GM21367 (cell line): ENCODE measurements around the gene PYHIN1.
"Not testable (repeated sequence)": the region's sequence is repeated elsewhere in the genome, so short reads cannot be mapped to it uniquely, and the experiment has no call there.

Experiments used
- ATAC-seq: cut with Tn5 transposase; IDR thresholded peaks from one replicate; pipeline ENCODE4 v1.9.1; 2021; ENCODE audit not compliant: unreplicated experiment

The PYHIN1 gene

DNA sequence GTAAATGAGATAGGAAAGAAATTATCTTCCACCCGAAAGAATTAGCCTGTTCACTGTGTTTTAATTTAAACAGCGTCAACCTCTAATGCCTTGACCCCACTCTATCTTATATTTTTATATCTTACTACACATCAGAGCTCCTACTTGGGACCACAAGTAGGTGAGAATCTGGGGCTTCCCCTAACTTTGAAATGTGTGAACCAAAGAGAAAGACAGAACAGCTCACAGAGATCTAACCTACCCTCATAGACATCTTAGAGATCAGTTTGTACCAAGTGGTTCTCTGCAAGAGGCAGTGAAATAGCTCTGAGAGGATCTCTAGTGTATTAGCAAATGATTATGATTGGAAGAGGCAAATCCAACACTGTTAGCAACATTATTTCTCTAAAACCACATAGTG, 47.4 kb downstream of the PYHIN1 start:
- ATAC-seq, result no peak

DNA sequence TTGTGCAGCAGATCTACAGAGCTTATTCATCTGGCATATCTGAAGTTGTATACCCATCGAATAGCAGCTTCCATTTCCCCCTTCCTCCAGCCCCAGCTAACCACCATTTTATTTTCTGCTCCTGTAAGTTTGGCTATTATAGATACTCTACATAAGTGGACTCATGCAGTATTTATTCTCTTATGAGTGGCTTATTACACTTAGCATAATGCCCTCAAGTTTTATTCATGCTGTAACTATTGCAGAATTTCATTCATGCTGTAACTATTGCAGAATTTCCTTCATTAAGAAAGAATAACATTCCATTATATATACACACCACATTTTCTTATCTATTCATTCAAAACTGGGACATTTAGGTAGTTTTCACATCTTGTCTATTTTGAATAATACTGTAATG, 47.9 kb downstream of the PYHIN1 start:
- ATAC-seq, result no peak

DNA sequence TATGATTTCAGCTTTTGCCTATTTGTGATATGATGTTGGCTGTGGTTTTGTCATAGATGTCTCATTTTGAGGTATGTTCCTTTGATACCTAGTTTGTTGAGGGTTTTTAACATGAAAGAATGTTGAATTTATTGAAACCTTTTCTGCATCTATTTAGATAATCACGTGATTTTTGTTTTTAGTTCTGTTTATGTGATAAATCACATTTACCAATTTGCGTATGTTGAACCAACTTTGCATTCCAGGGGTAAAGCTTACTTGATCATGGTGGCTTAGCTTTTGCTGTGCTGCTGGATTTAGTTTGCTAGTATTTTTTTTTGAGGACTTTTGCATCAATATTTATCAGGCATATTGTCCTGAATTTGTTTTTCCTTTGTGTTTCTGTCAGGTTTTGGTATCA, 51.9 kb downstream of the PYHIN1 start:
- no peak for ATAC-seq

DNA sequence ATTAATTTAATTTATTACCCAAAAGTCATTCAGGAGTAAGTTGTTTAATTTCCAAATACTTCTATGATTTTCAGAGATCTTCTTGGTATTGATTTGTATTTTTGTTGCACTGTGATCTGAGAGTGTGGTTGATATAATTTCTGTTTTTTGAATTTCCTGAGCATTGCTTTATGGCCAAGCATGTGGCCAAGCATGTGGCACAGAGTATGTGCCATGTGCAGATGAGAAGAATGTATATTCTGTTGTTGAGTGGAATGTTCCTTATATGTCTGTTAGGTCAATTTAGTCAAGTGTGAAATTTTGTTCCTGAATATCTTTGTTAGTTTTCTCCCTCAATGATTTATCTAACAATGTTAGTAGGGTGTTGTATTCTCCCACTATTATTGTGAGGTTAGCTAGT, 53.0 kb downstream of the PYHIN1 start:
- no peak for ATAC-seq

DNA sequence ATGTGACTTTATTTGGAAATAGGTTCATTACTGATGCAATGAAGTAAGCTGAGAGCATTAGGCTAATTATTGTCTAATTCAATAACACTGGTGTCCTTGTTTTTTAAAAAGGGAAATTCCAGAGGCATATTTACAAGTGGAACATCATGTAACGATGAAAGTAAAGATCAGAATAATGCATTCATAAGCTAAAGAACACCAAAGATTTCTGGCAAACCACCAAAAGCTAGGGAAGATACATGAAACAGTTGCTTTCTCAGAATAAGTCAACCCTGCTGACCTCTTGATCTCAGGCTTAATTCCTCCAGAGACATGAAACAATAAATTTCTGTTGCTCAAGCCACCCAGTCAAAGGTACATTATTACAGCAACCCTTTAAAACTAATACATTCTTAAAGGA, 58.1 kb downstream of the PYHIN1 start:
- no peak for ATAC-seq

DNA sequence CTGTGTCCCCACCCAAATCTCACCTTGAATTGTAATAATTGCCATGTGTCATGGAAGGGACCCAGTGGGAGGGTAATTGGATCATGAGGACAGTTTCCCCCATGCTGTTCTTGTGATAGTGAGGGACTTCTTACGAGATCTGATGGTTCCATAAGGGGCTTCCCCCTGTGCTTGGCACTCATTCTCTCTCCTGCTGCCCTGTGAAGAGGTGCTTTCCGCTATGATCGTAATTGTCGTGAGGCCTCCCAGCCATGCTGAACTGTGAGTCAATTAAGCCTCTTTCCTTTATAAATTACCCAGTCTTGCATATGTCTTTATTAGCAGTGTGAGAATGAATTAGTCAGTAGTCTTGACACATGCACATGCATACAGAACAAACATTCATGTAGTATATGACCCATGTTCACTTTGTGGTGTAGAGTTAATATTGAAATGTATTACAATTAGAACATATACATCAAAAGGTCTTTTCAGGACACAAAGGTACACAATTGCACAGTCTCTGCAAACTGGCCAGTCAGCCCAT, 61.5 kb downstream of the PYHIN1 start:
- ATAC-seq, result no peak

DNA sequence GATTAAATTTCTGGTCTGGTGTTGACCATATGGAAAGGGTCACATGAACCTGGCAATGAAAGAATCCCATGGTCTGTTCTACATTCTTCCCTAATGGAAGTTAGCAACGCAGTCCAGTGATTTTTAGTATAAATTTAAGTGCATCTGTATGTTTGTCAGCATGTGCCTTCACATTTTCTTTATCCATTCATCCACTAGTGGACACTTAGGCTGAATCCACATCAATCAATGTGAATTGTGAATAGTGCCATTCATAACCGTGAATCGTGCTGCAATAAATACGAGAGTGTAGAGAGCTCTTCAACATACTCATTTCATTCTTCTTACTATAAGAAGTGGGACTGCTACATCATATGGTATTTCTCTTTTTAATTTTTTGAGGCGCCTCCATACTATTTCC, 65.6 kb downstream of the PYHIN1 start:
- ATAC-seq, result no peak

DNA sequence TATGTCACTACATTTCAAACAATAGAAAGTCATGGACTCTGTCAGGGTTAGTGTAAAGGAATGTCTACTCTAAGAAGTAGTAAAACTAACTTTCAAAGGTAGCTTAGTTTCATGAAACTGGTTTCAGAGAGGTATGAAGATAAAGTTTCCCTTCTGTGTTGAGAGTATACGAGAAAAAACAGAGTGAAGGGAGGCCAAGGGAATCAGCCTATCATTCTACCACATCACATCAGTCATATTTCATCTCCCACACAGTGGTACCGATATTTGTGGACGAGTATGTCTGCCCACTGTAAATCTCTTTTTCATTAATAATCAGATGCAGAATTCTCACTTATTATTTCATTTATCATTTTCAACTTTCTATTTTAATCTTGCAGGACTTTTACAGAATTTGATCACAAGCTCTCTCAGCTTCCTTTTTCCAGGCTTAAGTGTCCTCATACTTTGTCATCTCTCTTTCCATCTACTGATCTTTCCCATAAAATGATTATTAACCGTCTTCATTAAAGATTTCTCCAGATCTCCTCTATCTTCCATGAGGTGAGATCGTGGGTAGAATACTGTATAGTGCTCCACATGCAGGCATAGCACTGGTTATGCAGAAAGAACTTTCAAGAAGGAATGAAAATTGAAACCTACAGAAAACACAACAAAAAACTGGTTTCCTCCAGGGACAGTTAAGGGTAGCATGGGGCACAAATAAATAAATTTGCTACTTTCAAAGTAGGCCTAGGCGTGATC, 66.9 kb downstream of the PYHIN1 start:
- no peak for ATAC-seq

DNA sequence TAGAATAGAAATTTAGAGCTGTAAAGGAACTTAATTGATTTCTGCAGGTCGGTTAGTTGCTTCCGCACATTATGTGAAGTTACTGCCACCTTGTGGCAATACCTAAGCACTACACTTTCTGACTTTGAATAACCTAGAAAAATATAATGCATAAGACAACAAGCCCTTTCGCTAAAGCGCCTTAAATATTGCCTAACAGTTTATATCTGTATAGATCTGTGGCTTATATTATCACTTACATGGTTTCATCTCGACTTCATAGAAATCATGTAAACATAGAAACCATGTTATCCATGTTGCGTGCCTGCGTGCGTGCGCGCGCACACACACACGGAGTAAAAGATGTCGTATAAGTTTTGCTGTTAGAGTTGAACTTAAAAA, 67.4 kb downstream of the PYHIN1 start:
- no peak for ATAC-seq

DNA sequence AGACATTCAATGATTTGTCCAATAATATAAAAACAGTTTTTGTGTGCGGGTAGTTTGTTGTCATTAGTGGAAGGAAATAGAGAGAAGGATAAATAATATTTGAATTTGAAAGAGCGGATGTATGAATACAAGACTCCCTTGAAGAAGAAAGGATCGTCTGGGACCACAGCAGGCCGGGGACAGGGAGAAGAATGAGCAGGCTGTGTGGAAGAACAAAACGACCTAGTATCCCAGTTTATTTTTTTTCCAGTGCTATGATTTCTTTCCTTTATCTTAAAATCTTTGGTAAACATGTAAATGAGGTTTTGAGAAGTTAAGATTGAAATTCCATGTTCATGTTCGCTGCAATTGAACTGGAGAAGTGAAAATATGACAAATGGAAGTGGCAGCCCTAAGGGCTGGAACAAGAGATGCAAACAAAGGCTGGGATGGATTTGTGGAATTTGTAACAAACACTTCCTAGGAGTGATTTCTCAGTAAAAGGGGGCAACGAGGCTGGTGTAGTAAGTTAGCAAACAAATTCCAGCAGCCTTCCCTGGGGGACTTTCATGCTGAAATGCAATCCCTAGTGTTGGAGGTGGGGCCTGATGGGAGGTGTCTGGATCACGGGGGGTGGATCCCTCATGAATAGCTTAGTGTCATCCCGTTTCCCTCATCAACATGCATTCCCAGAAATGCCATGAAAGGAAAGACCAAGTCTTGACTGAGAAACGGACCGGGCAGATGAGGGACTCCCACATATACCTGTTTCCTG, 68.1 kb downstream of the PYHIN1 start:
- no peak for ATAC-seq

DNA sequence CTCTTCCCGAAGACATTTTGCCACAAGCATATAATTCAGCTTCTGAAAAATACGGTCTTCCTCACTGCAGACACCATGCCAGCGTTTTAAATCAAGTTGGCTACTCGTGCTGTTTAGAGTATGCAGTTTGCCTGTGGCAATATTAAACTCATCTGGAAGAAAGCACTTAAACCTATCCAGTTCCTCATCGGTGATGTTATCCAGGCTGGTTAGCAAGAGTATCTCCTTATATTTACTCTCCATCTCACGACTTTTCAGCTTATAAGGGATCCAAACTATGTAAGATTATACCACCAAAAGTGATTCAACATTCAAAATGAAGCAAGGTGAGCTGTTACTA, 68.7 kb downstream of the PYHIN1 start:
- ATAC-seq, result no peak

DNA sequence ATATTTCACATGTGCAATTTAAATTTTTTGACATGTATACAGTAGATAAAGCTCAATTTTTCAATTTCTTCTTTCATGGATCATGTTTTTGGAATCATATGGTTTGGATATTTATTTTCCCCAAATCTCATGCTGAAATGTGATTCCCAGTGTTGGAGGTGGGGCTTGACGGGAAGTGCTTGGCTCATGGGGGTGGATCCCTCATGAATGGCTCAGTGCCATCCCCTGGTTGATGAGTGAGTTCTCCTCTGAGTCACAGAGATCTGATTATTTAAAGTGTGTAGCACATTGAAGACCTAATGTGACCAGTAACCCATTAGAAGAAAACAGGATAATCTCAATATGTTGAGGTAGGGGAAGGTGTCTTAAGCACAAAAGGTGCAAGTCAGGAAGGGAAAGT, 69.3 kb downstream of the PYHIN1 start:
- no peak for ATAC-seq

DNA sequence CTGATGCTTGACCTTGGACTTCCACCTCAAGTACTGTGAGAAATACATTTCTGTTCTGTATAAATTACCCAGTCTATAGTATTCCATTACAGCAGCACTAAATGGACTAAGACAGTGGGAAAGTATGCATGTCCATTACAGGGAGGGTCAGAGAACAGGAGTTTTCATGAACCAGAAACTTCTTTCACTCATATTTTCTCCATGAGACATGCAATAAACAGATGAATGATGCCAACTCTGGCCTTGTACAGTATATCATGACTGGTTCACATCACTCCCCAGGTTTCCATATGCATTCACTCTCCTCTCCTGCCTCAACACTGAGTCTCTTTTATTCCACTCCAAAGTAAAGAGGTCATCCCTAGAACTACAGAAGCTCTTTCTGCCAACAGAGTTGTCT, 73.8 kb downstream of the PYHIN1 start:
- ATAC-seq, result no peak

DNA sequence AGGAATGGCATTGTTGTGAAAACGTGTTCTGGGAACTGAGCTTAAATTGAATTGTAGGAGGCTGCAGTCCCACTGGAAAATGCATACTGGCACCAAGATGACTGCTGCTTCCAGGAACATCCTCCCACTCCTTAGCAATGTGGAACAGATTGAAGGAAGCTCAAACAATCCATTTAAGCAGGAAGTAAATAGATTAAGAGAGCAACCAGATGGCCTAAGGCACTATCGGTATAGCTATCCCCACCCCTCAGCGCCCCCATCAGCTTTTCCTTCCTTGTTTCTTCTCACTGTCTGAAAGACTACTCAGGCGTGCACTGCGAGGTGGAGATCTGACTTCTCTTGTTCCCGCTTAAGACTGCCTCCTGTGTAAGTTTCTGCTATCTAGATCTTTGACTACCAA, 74.3 kb downstream of the PYHIN1 start:
- no peak for ATAC-seq

DNA sequence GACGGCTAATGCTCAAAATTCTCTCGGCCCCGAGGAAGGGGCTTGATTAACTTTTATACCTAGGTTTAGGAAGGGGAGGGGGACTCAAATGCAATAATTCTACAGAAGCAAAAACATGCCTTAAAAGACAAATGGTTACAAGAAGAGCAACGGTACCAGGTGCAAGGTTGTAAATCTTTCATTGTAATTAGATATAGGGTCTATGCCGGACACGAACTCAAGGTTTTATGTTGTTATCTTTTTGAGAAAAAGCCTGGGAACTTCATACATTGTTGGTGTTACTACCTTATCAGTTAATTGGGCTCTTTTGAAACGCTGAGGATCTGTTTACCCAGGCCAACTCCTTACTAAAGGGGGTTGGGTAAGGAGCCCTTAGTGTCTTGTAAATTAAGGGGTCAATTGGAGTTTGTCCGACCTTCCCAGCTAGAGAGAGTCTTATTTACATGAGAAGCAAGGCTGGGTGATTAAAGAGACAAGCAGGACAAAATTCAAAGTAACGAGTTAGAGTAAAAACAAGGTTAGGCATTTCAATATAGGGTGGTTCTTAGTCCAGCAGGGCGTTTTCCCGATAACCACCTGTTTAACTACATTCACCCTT, 75.0 kb downstream of the PYHIN1 start:
- not testable (repeated sequence) for ATAC-seq

DNA sequence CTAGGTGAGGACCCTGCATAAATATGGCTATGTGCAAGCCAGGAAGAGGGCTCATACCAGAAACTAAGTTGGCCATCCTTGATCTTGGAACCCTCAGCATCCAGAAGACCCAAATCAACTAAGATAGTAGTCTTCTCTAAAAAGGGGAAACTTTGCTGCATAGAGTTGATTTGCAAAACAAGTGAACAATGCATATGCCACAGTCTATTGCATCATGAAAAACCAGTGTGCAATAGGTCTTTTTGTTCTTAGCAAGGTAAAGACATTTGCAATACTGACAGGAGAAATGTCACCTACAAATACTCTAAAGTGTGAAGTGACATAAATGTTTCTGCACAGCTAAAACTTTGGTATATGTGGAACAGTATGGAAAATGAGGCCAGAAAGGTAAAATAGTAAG, 76.4 kb downstream of the PYHIN1 start:
- ATAC-seq, result no peak

DNA sequence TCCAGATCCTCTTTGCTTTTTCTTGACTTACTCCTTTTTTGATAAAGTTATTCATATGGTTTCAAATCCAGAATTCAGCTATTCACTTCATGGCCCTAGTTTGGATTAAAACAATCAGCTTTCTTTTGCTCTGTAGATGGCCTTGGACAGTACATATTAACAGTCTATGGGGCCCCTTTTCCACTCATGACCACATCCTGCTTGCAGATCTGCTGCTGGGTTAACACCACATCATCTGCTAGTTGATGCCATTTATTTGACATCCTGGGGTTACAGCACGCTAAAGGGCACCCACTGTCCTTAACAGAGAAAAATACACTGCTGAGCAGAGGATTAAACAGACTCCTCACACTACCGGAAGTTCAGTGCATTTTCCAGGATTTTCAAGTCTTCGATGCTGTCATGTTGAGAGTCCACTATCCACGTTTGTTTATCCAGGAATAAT, 77.4 kb downstream of the PYHIN1 start:
- ATAC-seq, result peak; percentile 68

DNA sequence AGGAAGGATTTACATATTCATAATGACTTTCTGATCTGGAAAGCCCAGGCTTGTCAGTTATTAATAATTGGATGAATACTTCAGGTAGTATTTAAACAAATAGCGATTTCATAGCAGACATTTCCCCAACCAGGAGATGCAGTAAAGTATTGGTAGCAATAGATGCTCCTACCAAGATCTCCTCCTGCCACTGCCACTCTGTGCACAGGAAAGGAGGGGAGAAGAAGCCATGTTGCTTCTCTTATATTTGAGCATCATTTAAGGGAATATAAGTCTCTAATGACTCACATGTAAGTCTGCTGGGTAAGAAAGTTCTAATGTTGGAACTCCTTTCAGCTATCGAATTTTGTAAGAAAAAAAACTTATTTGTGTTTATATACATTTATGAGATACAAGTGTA, 77.9 kb downstream of the PYHIN1 start:
- no peak for ATAC-seq

DNA sequence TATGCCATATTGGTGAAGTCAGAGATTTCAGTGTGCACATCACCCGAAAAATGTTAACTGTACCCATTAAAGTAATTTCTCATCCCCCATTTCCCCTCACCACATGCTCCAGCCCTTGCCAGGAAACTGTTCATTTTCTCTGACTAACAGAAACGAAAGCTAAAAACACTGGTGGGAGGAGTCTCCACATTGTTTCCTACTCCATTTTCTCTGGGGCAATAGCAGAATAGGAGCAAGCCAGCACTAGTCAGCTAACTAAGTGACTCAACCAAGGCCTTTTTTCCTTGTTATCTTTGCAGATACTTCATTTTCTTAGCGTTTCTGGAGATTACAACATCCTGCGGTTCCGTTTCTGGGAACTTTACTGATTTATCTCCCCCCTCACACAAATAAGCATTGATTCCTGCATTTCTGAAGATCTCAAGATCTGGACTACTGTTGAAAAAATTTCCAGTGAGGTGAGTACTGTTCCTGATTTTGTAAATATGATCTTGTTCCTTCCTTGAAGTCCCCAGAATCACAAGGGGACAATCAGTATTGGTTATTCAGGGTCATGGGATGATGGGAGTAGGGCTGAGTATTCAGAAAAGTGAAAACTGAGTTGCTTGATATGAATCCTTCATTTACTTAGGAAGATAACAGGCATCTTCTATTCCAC, 78.5 kb downstream of the PYHIN1 start, which contains the start of gene IFI16:
Gene IFI16 (plus strand): TSS at position 204 of the 658 bp plus-strand sequence. CDS start 4,774 bp downstream, outside the sequence.
- peak; percentile 48 for ATAC-seq

DNA sequence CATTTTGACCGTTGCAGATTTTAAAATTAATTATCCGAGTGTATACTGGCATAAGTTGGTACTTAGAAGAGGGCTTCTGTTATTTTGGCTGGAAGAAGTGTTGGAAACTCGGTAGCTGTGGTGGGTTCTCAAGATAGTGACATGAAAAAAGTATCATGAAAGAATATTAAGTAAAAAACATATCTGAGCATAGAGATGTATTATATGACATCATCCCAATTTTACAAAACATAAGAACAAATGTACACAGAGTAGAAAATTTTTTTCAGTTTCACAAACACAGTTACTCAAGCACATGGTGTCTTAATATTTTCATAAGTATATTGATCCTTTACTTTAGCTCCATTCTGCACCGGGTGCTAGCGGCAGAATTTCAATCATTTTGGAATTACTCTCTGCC, 79.0 kb downstream of the PYHIN1 start:
- ATAC-seq, result no peak

DNA sequence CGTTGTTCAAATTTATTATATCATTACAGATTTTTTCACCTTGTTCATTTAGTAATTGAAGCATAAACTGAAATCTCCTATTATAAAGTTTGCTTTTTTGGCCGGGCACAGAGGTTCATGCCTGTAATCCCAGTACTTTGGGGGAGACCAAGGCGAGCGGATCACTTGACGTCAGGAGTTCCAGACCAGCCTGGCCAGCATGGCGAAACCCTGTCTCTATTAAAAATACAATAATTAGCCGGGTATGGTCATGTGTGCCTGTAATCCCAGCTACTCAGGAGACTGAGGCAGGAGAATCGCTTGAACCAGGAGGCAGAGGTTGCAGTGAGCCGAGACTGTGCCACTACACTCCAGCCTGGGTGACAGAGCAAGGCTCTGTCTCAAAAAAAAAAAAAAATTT, 79.6 kb downstream of the PYHIN1 start:
- ATAC-seq, result not testable (repeated sequence)
